GM19438 (cell line): ENCODE measurements around the gene MAML3.

Experiments used
- ATAC-seq: cut with Tn5 transposase; IDR thresholded peaks from one replicate; pipeline ENCODE4 v1.9.1; 2021; ENCODE audit warnings: low read depth; ENCODE audit not compliant: unreplicated experiment

The MAML3 gene

DNA sequence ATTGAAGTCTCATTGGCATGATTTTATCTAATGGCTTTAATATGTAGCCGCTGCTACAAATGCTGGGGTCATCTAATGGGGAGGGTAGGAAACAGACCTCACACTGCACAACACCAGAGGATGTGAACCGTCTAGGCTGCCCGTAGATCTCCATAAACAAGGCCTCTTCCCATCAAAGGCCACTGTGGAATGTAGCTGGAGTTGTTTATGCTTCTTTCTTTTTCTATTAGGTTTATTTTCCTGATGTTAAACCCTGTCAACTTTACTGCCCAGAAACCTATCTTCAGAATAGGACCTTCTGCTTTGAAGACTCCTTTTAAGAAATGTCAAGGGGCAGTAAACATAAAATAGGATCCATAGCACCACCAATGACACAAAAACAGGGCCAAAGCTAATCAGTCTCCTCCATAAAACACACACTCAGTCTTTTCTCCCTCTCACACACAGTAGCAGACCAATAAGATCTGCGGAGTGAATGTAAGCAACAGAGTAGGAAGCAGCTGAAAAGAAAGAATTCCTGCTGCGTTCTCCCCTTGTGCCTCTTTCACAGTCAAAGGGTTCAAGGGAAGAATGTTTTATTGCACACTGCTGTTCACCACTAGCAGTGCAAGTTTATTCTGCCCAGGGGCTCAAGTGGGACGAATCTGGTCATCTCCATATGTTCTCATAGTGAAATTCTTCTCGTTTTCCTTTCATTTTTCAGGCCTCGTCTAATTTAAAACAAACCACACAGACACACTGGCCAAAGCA lies 72.2 kb downstream of the MAML3 start:
- ATAC-seq: no peak

GRCh38 chr4:140080883-140081282 lies 73.1 kb downstream of the MAML3 start:
- no peak for ATAC-seq

- no peak for ATAC-seq
These were observed 75.6 kb downstream of the MAML3 start for GRCh38 chr4:140078366-140078765.

GRCh38 chr4:140076307-140076706 lies 77.7 kb downstream of the MAML3 start:
- no peak for ATAC-seq

- ATAC-seq: no peak
These were observed 82.2 kb downstream of the MAML3 start for GRCh38 chr4:140071806-140072205.

GRCh38 chr4:140070973-140071372 lies 83.0 kb downstream of the MAML3 start:
- no peak for ATAC-seq

DNA sequence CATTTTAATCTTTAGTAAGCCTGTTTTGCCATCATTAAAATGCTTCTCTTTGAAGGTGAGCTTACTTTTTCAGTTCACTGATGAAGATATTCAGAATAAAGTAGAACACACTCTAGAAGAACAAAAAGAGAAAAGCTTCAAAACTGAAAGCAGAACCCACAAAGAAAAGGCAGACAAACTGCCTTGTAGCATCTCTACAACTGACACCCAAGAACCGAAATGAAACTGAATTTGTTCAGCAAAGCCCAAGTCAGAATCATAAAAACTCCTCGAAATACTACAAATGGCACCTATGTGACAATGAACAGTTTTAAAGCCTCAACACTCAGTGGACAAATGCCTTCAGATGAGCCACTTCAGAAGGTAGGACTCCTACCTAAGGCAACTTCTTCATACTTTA lies 83.6 kb downstream of the MAML3 start:
- ATAC-seq: no peak

DNA sequence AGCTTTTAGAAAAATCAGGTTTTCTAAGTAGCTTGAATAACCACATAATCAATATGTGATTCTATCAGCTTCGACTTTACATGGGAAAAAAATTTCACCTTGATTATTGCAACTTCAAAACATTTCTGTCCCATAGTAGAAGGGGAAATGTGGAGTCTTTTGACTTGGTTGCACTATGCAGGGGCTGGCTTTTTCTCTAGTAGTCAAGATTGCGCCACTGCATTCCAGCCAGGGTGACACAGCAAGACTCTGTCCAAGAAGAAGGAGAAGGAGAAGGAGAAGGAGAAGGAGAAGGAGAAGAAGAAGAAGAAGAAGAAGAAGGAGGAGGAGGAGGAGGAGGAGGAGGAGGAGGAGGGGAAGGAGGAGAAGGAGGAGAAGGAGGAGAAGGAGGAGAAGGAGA lies 84.9 kb downstream of the MAML3 start:
- ATAC-seq: no peak

- no peak for ATAC-seq
These were observed 85.7 kb downstream of the MAML3 start for GRCh38 chr4:140068271-140068670.

GRCh38 chr4:140066031-140066930 lies 87.7 kb downstream of the MAML3 start:
- no peak for ATAC-seq

GRCh38 chr4:140065393-140065792 lies 88.6 kb downstream of the MAML3 start:
- no peak for ATAC-seq

GRCh38 chr4:140061659-140062289 lies 92.2 kb downstream of the MAML3 start:
- ATAC-seq: no peak

DNA sequence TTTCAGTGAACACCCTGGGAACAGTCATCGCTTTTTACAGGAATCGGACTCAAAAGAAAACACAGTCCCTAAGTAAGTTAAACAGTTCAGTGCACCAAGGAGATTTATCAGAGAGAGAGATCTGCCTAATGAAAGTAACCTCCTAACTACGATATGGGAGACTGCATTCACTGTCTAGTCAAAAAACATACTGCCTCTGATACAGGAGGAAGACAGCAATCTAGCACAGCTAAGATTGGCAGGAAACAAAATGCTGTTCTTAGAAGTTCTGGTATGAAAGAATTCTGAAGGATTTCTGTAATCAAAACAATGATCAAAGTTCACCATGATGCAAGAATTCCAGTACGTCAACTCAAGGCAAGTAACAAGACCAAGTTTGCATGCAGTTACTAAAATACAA lies 92.8 kb downstream of the MAML3 start:
- no peak for ATAC-seq

DNA sequence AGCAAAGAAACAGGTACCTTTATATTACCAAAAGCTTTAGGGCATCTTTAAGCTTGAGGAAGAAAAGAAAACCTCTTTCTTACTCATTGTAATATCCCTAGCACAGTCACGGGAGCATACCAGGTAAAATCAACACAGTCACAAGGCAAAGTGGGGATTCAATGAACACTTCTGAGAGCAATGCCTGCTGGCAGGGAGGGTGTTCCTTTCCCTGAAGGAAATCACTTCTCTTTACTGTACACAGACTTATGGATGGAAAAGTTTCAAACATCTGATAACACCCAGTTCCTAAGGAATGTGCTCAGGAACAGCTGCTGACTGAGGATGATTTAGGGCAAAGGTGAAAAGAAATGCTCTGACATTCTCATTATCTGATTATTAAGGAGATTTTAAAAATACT lies 94.8 kb downstream of the MAML3 start:
- no peak for ATAC-seq

- no peak for ATAC-seq
These were observed 96.3 kb downstream of the MAML3 start for GRCh38 chr4:140057701-140058100.

DNA sequence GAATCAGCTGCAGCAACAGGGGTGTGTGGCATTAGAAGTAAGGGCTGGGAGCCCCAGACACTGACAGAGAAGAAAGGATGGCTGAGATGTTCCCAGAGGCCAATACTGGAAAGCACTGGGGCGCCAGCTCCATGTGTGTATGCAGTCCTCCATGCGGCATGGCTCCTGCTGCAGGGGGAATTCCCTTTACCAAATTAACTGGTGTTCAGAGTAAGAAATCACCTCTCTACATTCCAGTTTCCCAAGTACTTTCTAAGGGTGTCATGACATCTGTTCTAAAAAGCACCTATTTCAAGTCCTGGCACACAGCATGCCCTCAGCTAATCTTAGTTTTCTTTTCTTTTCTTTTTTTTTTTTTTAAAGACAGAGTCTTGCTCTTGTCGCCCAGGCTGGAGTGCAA lies 98.0 kb downstream of the MAML3 start:
- ATAC-seq: no peak

- ATAC-seq: no peak
These were observed 99.1 kb downstream of the MAML3 start for GRCh38 chr4:140054861-140055260.

DNA sequence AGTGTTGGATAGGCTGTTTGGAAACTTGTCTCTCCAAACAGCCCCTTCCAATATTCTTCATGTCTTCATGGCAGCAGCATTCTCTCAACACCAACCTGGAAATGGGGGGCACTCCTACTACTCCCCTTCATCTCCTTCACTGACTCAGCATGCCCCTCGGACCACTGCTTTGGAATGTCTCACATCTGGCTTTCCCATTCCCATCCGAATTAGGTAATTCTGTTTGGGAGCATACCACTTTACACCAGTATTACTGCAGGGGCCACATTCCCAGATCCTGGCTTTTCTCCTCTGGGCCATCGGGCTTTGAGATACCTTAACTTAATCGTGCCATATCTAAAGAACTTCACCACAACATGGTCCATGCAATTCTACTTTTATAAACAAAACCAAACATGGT lies 100.8 kb downstream of the MAML3 start:
- no peak for ATAC-seq

DNA sequence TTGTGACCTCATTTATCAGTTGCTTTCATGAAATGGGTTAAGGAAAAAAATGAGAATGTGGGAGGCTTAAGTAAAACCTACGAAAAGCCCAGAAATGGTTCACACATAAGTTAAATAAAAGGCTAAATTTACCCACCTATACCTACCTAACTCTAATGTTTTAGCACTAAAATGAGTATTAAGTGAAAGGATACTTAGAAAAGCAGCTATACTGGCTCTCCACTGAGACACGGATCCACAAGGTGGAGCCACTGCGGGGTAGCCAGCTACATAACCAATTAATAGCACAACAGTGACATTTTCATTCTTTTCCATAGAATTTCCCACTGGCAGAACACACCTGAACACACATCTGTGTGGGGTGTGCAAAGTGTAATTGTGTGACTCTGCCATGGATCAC lies 101.9 kb downstream of the MAML3 start:
- no peak for ATAC-seq

DNA sequence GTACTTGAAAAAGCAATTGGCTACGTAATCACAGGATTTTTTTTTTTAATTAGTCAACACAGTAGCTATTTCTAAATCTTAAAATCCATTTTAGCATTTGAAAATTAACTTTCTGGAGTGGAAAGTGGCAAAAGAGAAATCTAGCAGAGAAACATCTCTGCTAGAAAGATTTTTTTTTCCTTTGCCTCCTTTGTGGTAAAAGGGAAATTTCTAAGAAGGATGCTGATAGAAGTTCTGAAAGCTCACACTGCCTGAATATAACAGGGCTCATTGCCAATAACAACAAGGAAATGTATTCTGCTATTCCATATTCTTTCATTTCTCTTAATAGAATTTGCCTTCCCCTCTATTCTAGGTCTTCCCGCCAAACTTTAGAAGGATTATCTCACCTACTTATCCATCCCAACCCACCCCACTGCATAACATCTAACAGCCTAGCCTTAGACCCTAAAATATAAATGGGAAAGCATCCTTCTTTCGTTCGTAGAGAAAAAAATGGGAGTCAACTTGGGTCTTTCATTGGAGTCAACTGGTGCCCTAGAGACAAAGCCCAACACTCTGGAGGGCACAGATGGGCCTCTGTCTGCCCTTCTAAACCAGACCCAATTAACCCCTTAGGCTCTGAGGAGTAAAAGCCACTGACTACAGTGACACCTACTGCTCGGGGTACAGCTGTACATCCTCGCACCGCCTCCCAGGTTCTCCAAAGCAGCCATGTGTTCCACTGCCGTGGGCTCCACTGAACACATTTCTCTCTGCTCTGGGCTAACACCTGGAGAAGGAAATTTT lies 103.9 kb downstream of the MAML3 start:
- no peak for ATAC-seq
